RWPE2 (cell line): Measurements from ENCODE around the gene MVD.

Experiments
- ATAC-seq: fragments of 200-7000 bp; cut with Tn5 transposase; 3 replicates; pipeline ENCODE4 v1.9.1; 2021; ENCODE audit warnings: low read depth
- DNase-seq: peaks from one replicate; pipeline ENCODE4 v3.0.0-alpha.2; 2020; ENCODE audit warnings: low spot score
- H3K27ac ChIP-seq: fragments of 450-650 bp; 2 replicates; pipeline ENCODE4 v1.5.1; 2017; ENCODE audit warnings: mild to moderate bottlenecking; ENCODE audit not compliant: poor library complexity, severe bottlenecking
- H3K27me3 ChIP-seq: fragments of 250-450 bp; sonication (Bioruptor Pico); 2 replicates; pipeline ENCODE4 v1.5.1; 2021; ENCODE audit warnings: mild to moderate bottlenecking, moderate library complexity; ENCODE audit not compliant: insufficient read depth, poor library complexity, severe bottlenecking
- H3K36me3 ChIP-seq: fragments of 250-450 bp; sonication (Bioruptor Pico); 2 replicates; pipeline ENCODE4 v1.5.1; 2020; ENCODE audit warnings: low read depth, mild to moderate bottlenecking, moderate library complexity
- H3K4me1 ChIP-seq: fragments of 250-450 bp; sonication (Bioruptor Pico); 2 replicates; pipeline ENCODE4 v1.5.1; 2021; ENCODE audit warnings: mild to moderate bottlenecking, moderate library complexity; ENCODE audit not compliant: insufficient read depth, poor library complexity, severe bottlenecking
- H3K4me3 ChIP-seq: fragments of 250-450 bp; sonication (Bioruptor Pico); 2 replicates; pipeline ENCODE4 v1.5.1; 2021; ENCODE audit warnings: mild to moderate bottlenecking, moderate library complexity; ENCODE audit not compliant: severe bottlenecking
- H3K9me3 ChIP-seq: fragments of 250-450 bp; sonication (Bioruptor Pico); 2 replicates; pipeline ENCODE4 v1.5.1; 2021; ENCODE audit warnings: mild to moderate bottlenecking, moderate library complexity; ENCODE audit not compliant: severe bottlenecking
- TF ChIP-seq, protein P1 (sequence below): fragments of 450-650 bp; IDR thresholded peaks from one replicate; pipeline ENCODE4 v1.5.1; 2017; ENCODE audit warnings: mild to moderate bottlenecking, moderate library complexity; ENCODE audit not compliant: poor library complexity, severe bottlenecking

MVD gene

DNA sequence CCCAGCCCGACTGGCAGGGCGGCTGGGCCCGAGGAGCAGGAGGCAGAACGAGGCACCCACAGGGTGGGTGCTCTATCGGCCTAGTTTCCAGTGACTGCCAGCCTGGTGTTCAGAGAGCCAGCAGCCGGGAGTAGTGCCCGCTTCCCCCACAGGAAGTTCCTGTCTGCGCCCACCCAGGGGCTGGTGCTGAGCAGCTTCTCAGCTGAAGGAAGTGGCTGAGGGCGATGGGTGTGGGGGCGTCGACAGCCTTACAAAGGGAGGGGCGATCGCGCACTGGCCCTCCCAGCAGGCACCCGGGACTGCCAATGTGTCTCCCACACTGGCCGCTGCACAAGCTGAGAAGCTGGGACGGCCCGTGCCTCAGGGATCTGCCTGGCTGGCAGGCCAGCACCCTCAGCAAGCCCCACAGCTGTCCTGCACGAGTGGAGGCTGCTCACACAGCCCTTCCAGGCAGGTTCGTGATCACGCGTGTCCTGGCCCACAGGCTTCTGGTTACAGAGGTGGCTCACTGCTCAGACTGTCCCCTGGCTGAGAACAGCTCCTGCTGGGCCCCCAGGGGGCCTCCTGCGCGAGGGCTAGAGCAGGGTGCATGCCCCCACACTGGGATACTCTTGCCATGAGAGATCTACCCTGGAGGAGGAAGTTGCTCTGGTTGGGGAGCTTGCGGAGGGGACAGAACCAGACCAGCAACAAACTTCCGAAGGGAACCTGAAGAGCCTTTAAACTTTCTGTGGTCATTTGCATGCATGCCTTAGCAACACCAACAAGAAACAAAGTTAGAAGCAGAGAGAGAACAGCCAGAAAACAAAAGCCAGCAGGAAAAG lies 40.8 kb upstream of the MVD start:
- H3K9me3 ChIP-seq, result no peaks in the 10 kb centered on the region
- H3K36me3 ChIP-seq, result 0 out of 2 replicates have a peak, but pooled peaks cover 4% of the 10 kb centered on the region
- peaks cover 7% of the 10 kb centered on the region for H3K4me1 ChIP-seq
- no peak for ATAC-seq
- no peak for DNase-seq
- no peak overlapping the region for H3K4me3 ChIP-seq
- TF ChIP-seq, protein P1, sequence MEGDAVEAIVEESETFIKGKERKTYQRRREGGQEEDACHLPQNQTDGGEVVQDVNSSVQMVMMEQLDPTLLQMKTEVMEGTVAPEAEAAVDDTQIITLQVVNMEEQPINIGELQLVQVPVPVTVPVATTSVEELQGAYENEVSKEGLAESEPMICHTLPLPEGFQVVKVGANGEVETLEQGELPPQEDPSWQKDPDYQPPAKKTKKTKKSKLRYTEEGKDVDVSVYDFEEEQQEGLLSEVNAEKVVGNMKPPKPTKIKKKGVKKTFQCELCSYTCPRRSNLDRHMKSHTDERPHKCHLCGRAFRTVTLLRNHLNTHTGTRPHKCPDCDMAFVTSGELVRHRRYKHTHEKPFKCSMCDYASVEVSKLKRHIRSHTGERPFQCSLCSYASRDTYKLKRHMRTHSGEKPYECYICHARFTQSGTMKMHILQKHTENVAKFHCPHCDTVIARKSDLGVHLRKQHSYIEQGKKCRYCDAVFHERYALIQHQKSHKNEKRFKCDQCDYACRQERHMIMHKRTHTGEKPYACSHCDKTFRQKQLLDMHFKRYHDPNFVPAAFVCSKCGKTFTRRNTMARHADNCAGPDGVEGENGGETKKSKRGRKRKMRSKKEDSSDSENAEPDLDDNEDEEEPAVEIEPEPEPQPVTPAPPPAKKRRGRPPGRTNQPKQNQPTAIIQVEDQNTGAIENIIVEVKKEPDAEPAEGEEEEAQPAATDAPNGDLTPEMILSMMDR, result no peak
- H3K27me3 ChIP-seq, result no peaks in the 10 kb centered on the region
- no peak overlapping the region for H3K27ac ChIP-seq

DNA sequence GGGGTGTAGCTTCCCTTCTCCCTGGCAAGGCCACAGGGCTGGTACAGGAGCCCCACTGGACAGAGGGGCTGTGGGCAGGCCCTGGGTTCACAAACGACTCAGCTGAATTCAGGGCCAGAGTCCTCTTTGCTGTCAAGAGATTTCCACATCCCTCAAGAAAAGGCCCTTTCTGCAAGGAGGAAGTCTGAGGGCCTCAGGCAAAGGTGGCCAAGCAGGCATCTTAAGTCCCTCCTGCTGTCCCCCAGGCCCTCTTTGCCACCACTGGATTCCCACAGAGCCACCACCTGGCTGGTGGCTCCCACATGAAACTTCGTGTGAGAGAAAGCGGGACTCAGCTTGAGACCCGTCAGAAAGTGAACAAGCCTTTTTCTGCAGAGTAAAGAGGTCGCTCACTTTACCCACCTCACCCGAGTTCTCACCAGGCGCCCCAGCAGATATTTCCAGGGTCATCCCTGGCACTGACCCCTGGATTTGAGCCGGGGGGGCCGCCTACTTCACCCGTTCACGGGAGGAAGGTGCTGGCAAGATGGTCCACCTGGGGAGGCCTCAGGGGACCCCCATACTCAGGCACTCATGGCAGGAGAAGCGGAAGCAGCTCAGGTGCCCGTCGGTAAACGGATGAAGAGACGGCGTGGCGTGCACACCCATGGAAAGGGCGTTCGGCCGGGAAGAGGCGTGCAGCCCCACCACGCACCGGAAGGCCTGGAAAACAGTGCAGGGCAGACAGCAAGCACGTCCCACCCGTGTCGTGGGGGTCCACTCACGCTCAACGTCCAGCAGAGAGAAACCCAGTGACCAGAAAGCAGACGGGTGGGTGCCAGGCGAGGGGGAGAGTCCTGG lies 39.7 kb upstream of the MVD start:
- Histone ChIP-seq H3K9me3 (no peaks in the 10 kb centered on the region), H3K4me3 (no peak overlapping the region), H3K27me3 (no peaks in the 10 kb centered on the region), H3K27ac (no peak overlapping the region), H3K4me1 (peaks cover 7% of the 10 kb centered on the region), H3K36me3 (peaks cover 14% of the 10 kb centered on the region; the same call in 1 of the 2 replicates)
- DNase-seq (no peak), ATAC-seq (no peak)
- TF ChIP-seq, protein P1, result no peak

DNA sequence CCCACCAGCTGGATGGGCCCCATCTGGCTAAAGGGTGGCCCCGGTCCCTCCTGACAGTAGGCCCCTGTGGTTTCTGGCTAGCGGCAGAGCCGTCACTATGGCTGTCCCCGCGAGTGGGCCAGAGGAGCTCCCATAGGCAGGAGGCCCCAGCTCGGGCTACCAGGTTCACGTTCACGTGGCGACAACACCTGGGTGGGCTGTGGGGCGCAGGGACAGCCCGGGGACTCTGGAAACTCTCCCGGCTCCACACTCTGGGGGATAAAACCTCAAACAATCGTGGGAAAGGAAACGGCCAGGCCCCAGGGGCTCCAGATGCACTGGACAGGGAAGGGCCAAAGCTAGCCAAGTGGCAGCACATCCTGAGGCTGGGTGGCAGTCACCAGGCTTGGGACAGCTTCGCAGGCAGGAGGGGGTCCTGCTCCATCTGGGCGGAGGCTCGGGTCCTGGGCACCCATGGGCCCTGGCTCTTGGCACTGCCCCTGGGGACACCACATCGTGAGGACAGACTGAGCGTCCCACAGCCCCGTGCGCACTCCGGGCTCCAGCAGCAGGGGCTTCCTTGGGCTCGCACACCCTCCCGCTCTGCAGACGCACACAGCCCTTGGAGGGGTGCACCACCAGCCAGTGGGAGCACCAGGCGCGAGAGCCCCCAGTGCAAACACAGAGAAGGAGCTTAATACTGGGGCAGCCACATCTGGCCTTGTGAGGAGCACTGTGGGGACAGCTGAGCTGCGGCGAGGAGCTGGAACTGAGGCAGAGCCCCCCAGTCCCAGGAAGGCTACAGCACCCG lies 38.9 kb upstream of the MVD start:
- Histone ChIP-seq H3K27ac (no peak overlapping the region), H3K36me3 (peaks cover 20% of the 10 kb centered on the region), H3K27me3 (no peaks in the 10 kb centered on the region), H3K9me3 (no peaks in the 10 kb centered on the region), H3K4me1 (peaks cover 7% of the 10 kb centered on the region), H3K4me3 (no peak overlapping the region)
- TF ChIP-seq, protein P1, result no peak
- ATAC-seq, result no peak
- DNase-seq, result no peak

DNA sequence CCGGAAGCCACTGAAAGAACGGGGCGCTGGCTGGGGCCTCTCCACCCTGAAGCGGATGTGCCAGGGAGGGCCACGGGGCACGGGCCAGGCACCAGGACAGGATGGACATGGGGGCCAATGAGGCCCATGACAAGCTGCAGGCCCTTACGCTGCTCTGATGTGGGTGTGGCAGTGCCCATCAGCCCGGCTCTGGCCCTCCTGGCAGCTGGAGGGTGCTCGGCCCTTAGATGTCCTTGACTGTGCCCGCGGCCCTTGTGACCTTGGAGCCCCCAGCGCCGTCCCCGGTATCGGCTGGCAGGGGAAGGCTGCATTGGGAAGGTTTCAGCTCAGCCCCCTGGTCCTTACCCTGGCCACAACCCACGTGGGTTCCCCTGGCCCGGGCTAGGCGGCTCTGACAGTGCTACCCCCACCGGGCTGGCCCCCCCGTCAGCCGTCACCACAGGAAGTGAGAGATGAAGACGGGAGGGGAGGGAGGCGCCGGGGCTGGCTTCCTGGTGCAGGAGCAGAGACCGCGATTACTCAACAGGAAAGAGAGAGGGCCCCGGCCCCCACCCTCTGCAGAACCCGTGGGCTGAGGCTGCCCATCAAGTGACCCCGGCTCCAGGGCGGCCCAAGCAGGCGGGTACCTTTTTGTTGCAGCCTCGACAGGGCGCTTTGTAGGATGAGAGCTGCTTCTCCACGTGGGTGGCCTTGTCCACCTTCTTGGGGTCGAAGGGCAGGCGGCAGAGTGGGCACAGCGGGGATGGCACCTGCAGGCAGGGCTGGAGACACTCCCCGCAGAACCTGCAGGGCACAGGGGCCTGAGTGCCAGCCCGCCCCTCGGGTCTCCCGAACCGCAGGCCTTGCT lies 38.0 kb upstream of the MVD start:
- DNase-seq (no peak), ATAC-seq (peak; percentile 48; the same call in 2 of the 3 replicates)
- Histone ChIP-seq H3K36me3 (peaks cover 20% of the 10 kb centered on the region), H3K9me3 (no peaks in the 10 kb centered on the region), H3K27ac (no peak overlapping the region), H3K4me1 (peaks cover 7% of the 10 kb centered on the region), H3K4me3 (no peak overlapping the region), H3K27me3 (no peaks in the 10 kb centered on the region)
- TF ChIP-seq, protein P1, result no peak
